Activated naive CD8-positive, alpha-beta T cell treated with anti-CD3 and anti-CD28 coated beads for 36 hours (primary cell): ENCODE data around the gene GLIS1. TPM values are rescaled to one million over a fixed set of nuclear protein-coding genes. Genes with fewer than 3 reads are reported as not detected.

Experiments
- DNase-seq: peaks from one replicate; pipeline ENCODE4 v3.0.0; 2021
- H3K27ac Mint-ChIP-seq: one replicate; pipeline ENCODE4 v1.8.0; 2022; ENCODE audit warnings: mild to moderate bottlenecking, moderate library complexity, mixed read lengths
- H3K27me3 Mint-ChIP-seq: one replicate; pipeline ENCODE4 v1.8.0; 2022; ENCODE audit warnings: mild to moderate bottlenecking, mixed read lengths
- H3K36me3 Mint-ChIP-seq: one replicate; pipeline ENCODE4 v1.8.0; 2021; ENCODE audit warnings: mild to moderate bottlenecking, mixed read lengths
- H3K4me1 Mint-ChIP-seq: one replicate; pipeline ENCODE4 v1.8.0; 2021; ENCODE audit warnings: mixed read lengths
- H3K4me3 Mint-ChIP-seq: one replicate; pipeline ENCODE4 v1.8.0; 2022; ENCODE audit warnings: mild to moderate bottlenecking, moderate library complexity, mixed read lengths
- H3K9me3 Mint-ChIP-seq: one replicate; pipeline ENCODE4 v1.8.0; 2022; ENCODE audit warnings: mixed read lengths
- total RNA-seq, 2 experiments: library from RNA; stranded (reverse); gene quantifications; one replicate each; pipeline ENCODE4 v1.2.3, GENCODE V29; 2021

The GLIS1 gene
- total RNA-seq, 2 experiments from 2014 or later = 0.10 TPM; not detected in 1

GRCh38 chr1:53502641-53503432, 236.1 kb downstream of the GLIS1 start:
- Mint-ChIP-seq H3K9me3 (no peaks in the 10 kb centered on the region), H3K27ac (no peak overlapping the region), H3K4me1 (no peaks in the 10 kb centered on the region), H3K4me3 (no peak overlapping the region), H3K27me3 (no peaks in the 10 kb centered on the region), H3K36me3 (no peaks in the 10 kb centered on the region)
- no peak for DNase-seq

GRCh38 chr1:53501065-53502005, 237.6 kb downstream of the GLIS1 start:
- Mint-ChIP-seq H3K4me1 (no peaks in the 10 kb centered on the region), H3K36me3 (no peaks in the 10 kb centered on the region), H3K9me3 (no peaks in the 10 kb centered on the region), H3K4me3 (no peak overlapping the region), H3K27me3 (no peaks in the 10 kb centered on the region), H3K27ac (no peak overlapping the region)
- DNase-seq = no peak

- no peaks in the 10 kb centered on the region for H3K27me3 Mint-ChIP-seq
- H3K9me3 Mint-ChIP-seq = no peaks in the 10 kb centered on the region
- H3K36me3 Mint-ChIP-seq = no peaks in the 10 kb centered on the region
Observed at GRCh38 chr1:53500204-53501064, 238.5 kb downstream of the GLIS1 start.

GRCh38 chr1:53499257-53500203, 239.4 kb downstream of the GLIS1 start:
- Mint-ChIP-seq H3K36me3 (no peaks in the 10 kb centered on the region), H3K27me3 (no peaks in the 10 kb centered on the region), H3K27ac (no peak overlapping the region), H3K4me1 (no peaks in the 10 kb centered on the region), H3K4me3 (no peak overlapping the region), H3K9me3 (no peaks in the 10 kb centered on the region)
- DNase-seq = no peak

More at GRCh38 chr1:53500204-53501064, 238.5 kb downstream of the GLIS1 start:
- H3K4me3 Mint-ChIP-seq = no peak overlapping the region
- no peak for DNase-seq
- H3K4me1 Mint-ChIP-seq = no peaks in the 10 kb centered on the region
- H3K27ac Mint-ChIP-seq = no peak overlapping the region

GRCh38 chr1:53498555-53499131, 240.3 kb downstream of the GLIS1 start:
- DNase-seq = no peak
- no peak overlapping the region for H3K4me3 Mint-ChIP-seq
- no peaks in the 10 kb centered on the region for H3K36me3 Mint-ChIP-seq
- no peak overlapping the region for H3K27ac Mint-ChIP-seq
- no peaks in the 10 kb centered on the region for H3K4me1 Mint-ChIP-seq
- H3K27me3 Mint-ChIP-seq = no peaks in the 10 kb centered on the region
- H3K9me3 Mint-ChIP-seq = no peaks in the 10 kb centered on the region

- no peak overlapping the region for H3K4me3 Mint-ChIP-seq
- H3K36me3 Mint-ChIP-seq = no peaks in the 10 kb centered on the region
- DNase-seq = no peak
- no peaks in the 10 kb centered on the region for H3K9me3 Mint-ChIP-seq
- no peaks in the 10 kb centered on the region for H3K4me1 Mint-ChIP-seq
- H3K27ac Mint-ChIP-seq = no peak overlapping the region
- no peaks in the 10 kb centered on the region for H3K27me3 Mint-ChIP-seq
Observed at GRCh38 chr1:53495633-53496345, 243.2 kb downstream of the GLIS1 start.

- Mint-ChIP-seq H3K27ac (no peak overlapping the region), H3K4me1 (no peaks in the 10 kb centered on the region), H3K9me3 (no peaks in the 10 kb centered on the region), H3K27me3 (peaks cover 13% of the 10 kb centered on the region), H3K4me3 (no peak overlapping the region), H3K36me3 (no peaks in the 10 kb centered on the region)
- DNase-seq = no peak
Observed at GRCh38 chr1:53490351-53490750, 248.6 kb downstream of the GLIS1 start.

GRCh38 chr1:53486395-53487026, 252.5 kb downstream of the GLIS1 start:
- H3K9me3 Mint-ChIP-seq = no peaks in the 10 kb centered on the region
- H3K27ac Mint-ChIP-seq = no peak overlapping the region
- H3K27me3 Mint-ChIP-seq = peaks cover 20% of the 10 kb centered on the region
- no peak for DNase-seq
- no peak overlapping the region for H3K4me3 Mint-ChIP-seq
- H3K36me3 Mint-ChIP-seq = no peaks in the 10 kb centered on the region
- no peaks in the 10 kb centered on the region for H3K4me1 Mint-ChIP-seq

- Mint-ChIP-seq H3K27ac (no peak overlapping the region), H3K4me3 (no peak overlapping the region), H3K36me3 (no peaks in the 10 kb centered on the region), H3K27me3 (peaks cover 20% of the 10 kb centered on the region), H3K4me1 (no peaks in the 10 kb centered on the region), H3K9me3 (no peaks in the 10 kb centered on the region)
- peak; percentile 67 for DNase-seq
Observed at GRCh38 chr1:53485478-53486394, 253.2 kb downstream of the GLIS1 start.

GRCh38 chr1:53484705-53485477, 254.1 kb downstream of the GLIS1 start:
- H3K9me3 Mint-ChIP-seq = no peaks in the 10 kb centered on the region

GRCh38 chr1:53483656-53484055, 255.3 kb downstream of the GLIS1 start:
- DNase-seq = no peak
- H3K9me3 Mint-ChIP-seq = no peaks in the 10 kb centered on the region
- H3K27ac Mint-ChIP-seq = no peak overlapping the region
- no peak overlapping the region for H3K4me3 Mint-ChIP-seq
- peaks cover 20% of the 10 kb centered on the region for H3K27me3 Mint-ChIP-seq
- H3K4me1 Mint-ChIP-seq = no peaks in the 10 kb centered on the region
- H3K36me3 Mint-ChIP-seq = no peaks in the 10 kb centered on the region

More at GRCh38 chr1:53484705-53485477, 254.1 kb downstream of the GLIS1 start:
- no peaks in the 10 kb centered on the region for H3K4me1 Mint-ChIP-seq
- DNase-seq = no peak
- no peaks in the 10 kb centered on the region for H3K36me3 Mint-ChIP-seq
- H3K27ac Mint-ChIP-seq = no peak overlapping the region
- peaks cover 20% of the 10 kb centered on the region for H3K27me3 Mint-ChIP-seq
- H3K4me3 Mint-ChIP-seq = no peak overlapping the region
